GM12872 (cell line): ENCODE data around the gene SYN1.

Experiments used
- CTCF ChIP-seq: IDR thresholded peaks from 3 replicates; pipeline ENCODE4 v1.5.1; 2011; ENCODE audit warnings: low read depth, mild to moderate bottlenecking, low read length, moderate library complexity; ENCODE audit not compliant: insufficient read depth

Gene SYN1

DNA sequence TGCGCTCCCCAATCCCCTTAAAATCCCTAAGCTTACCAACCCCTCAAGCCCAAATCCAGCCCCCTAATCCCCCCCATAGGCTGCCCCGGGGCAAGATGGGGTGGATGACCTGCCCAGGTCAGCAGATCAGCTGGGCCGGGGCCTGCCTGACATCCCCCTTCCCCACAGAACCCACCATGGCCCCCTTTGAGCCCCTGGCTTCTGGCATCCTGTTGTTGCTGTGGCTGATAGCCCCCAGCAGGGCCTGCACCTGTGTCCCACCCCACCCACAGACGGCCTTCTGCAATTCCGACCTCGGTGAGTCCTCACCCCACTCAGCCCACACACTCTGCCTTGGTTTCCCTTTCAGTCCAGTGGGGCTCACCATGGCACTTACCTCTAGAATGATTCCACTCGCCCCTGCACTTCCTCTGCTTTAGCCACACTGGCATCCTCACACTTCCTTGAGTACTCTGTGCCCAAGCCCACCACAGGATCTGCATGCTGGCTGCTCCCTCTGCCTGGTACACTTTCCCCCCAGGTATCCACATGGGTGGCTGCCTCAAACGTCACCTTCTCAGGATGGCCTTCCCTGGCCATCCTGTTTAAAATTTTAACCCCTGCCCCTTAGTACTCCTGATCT, 36.3 kb downstream of the SYN1 start:
- TF ChIP-seq CTCF: no peak

GRCh38 chrX:47581731-47582647, 37.7 kb downstream of the SYN1 start, which contains the start of gene TIMP1:
Gene TIMP1 (plus strand): TSS chrX:47582436. CDS start chrX:47583416, 980 bp downstream.
- no peak for TF ChIP-seq CTCF

GRCh38 chrX:47579537-47579936, 40.1 kb downstream of the SYN1 start:
- TF ChIP-seq CTCF: no peak

DNA sequence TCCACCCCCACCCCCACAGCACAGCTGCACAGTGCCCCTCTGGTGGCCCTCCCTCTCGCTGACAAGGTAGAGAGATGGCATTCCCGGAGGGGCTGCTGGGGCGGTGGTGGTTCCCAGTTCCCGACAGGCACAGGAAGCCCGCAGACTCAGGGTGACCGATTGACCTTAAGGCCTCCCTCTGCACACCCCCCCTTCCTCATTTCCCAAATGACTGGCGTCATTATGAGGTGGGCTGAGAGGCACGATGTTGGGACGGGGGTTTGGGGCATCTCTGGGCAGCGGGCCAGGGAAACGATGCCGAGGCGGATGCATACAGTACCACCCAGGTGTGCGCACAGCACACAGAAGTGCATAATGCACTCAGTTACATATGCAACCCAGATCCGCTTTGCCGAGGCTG, 41.0 kb downstream of the SYN1 start:
- TF ChIP-seq CTCF: no peak

DNA sequence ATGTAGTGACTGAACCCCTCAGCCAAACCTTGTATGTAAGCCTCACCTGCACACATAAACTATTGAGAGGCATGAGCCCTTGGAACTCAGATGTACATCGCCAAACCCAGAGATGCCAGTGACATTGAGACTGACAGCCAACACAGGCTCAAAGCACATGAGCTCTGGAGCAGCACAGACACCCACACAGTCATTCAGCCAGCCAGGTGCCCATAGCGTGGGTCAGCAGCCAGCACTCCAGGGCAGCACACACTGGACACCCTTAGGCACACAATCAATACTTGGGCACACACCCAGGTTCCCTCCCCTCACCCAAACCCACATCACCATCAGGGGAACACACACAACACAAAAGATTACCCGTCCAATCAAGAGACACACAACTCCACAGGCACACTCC, 41.8 kb downstream of the SYN1 start:
- no peak for TF ChIP-seq CTCF

DNA sequence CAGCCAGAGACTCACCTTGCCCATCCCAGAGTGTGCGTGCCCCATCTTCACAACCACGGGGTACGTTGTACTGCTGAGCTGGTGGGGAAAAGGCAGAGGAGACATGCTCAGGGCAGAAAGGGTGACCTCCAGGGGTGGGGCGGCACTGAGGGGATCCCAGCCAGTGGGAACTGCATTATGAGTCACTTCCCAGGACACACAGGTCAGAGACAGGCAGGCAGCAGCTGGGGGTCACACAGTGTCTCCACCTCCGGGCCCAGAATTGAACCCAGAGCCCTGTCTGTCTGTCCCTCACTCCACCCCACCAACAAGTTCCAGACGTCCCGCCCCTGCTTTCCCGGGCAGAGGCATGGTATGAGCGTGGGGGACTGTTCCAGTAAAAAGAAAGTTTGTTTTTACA, 42.2 kb downstream of the SYN1 start:
- no peak for TF ChIP-seq CTCF

DNA sequence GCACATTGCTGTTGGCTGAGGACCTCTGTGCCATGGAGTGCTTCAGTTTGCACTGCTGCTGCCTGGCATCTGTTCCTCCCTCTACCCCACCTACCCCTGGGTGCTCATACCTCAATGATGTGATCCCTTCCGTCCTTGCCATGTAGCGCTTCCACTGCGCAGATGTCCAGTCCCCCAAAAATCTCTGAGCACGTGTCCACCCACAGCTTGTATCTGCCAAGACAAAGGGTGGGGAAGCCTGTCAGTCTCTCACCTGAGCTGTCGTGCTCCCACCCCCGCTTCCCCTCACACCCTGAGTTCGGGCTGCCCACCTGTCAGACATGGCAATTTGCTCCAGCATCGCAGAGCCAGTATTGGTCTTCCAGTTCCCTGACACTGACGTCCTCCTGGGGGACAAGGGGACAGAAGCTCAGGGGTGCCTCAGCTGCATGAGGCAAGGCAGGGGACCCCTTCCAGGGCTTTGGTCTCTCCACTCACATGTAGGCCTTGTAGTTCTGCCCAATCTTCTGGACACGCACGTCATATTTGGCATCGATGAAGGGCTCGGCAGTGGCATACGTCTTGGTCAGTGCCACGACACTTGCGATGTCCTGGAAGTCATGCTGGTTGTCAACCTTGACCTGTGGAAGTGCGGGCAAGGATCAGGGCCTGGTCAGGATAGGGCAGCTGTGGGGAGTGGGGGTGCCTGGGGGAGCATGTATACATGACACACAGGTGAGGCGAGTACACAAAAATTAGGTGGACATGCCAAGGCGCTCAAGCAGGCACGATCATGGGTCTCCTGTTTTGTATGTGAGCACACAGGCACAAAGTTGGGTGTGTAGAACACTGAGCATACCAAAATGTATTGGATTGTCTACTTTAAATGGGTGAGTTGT, 43.4 kb downstream of the SYN1 start:
- TF ChIP-seq CTCF: no peak
